Hematopoietic multipotent progenitor cell treated with erythropoietin and hydrocortisone succinate and interleukin-3 and kit ligand, for 4 days (in vitro differentiated cells): ENCODE data around the gene NFATC1.
A peak's percentile ranks its signal among the peaks of the same experiment; 100 is the strongest.

Experiments used
- DNase-seq: peaks from one replicate; pipeline ENCODE4 v3.0.0-alpha.2; 2015

NFATC1 gene

GRCh38 chr18:79511271-79511670 is 115.5 kb downstream of the NFATC1 start:
- DNase-seq = no peak

DNA sequence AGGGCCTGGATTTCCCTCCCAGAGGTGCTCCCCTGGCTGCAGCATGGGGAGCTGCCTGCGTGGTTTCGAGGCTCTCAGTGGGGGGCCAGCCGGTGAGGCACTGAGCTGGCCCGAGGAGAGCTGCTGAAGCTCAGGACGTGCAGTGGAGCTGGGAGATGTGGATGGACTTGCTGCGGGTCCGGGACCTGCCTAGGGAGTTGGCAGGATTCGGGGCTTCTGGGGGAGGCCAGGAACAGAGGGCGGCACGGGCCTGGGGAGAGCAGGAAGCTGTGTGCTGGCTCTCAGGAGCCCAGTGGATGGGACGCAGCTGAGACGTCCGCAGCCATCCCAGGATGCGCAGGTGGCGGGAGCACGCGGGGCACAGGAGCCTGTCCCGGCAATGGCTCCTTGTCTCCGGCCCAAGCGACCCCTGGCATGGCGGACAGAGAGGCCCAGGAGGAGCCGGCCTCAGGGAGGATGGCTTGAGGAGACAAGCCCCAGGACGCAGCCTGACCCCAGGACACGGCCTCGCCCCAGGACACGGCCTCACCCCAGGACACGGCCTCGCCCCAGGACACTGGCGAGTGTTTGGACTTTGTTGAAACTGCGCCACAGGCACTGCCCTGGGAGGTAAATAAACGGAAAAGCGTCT is 116.1 kb downstream of the NFATC1 start:
- DNase-seq = no peak

GRCh38 chr18:79512461-79513380 is 117.0 kb downstream of the NFATC1 start:
- no peak for DNase-seq

- no peak for DNase-seq
These were observed 117.8 kb downstream of the NFATC1 start for GRCh38 chr18:79513381-79514081.

GRCh38 chr18:79515331-79515730 is 119.6 kb downstream of the NFATC1 start:
- DNase-seq = no peak

DNA sequence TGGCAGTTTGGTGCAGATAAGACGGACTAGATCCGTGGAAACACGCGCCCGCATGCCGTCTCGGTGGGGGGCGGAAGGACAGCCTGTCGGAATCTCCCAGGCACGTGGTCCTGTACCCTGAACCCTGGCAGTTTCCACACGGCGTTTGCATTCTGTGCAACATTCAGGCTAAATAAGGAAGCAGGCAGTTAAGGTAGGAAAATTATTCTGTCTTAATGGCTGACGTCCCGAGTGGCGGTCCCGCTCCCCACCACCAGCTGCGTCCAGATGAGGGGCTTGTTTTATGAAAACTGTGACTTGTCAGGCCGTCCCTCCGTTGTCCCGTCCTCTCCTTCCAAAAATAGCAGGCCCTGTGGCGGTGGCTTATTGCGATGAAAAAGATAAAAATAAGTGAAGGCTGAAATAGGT is 120.2 kb downstream of the NFATC1 start:
- no peak for DNase-seq

GRCh38 chr18:79516441-79516931 is 120.8 kb downstream of the NFATC1 start:
- no peak for DNase-seq

- peak; percentile 77 for DNase-seq
These were observed 121.6 kb downstream of the NFATC1 start for GRCh38 chr18:79517341-79517740.

- DNase-seq = no peak
These were observed 122.4 kb downstream of the NFATC1 start for GRCh38 chr18:79518028-79518682.

DNA sequence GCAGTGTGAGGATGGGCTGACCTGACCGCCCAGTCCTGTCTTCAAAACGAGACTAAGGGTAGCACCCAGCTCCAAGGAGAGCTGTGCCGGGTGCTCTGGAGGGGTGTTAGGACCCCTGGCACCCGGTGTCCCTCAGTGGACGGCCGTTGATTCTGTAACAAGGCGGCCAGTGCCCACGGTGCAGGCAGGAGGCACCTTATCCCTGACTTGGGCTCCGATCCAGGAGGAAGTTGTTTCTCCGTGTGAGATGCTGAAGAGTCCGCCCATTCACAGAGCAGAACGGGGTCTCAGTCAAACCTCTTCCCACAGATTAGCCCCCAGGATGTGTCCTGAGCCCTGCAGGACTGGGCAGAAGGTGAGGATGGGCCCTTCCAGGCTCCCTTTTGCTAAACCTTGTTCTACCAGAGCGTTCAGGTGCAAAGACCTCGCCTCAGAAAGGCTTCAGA is 123.0 kb downstream of the NFATC1 start:
- no peak for DNase-seq

DNA sequence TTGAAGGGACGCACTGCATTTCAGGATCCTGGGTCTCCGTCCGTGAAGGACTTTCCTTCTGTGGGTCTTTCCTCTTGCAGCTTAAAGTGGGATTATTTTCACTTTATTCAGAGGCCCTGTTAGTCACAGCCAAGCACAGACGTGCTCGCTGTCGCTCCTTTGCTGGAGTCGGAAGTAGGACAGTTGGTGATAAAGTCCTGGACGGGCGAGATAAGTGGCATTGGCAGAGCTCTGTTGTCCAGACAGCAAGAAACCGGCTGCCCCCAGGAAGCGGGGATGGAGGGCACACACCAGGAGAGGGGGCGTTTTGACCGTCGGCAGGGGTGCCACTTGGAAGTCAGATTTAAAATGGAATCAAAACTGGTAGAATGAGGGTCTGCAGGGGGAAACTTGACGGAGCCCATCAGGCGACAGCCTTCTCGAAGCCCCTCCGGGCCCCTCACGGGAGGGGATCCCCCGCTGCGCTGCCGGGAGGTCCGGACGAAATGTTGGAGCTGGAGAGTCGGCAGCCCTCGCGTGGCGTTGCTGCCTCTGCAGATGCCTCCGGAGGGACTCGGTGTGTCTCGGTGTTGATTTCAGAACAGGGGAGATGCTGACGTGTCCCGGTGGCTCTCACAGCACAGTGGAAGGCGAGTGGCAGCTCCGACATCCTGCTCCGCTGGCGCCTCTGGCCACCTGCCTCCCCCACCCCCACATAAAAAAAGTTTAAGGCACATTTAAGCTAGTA is 124.2 kb downstream of the NFATC1 start:
- DNase-seq = peak; percentile 97

GRCh38 chr18:79520478-79521390 is 125.0 kb downstream of the NFATC1 start:
- DNase-seq = no peak

GRCh38 chr18:79521416-79522205 is 125.9 kb downstream of the NFATC1 start:
- no peak for DNase-seq

DNA sequence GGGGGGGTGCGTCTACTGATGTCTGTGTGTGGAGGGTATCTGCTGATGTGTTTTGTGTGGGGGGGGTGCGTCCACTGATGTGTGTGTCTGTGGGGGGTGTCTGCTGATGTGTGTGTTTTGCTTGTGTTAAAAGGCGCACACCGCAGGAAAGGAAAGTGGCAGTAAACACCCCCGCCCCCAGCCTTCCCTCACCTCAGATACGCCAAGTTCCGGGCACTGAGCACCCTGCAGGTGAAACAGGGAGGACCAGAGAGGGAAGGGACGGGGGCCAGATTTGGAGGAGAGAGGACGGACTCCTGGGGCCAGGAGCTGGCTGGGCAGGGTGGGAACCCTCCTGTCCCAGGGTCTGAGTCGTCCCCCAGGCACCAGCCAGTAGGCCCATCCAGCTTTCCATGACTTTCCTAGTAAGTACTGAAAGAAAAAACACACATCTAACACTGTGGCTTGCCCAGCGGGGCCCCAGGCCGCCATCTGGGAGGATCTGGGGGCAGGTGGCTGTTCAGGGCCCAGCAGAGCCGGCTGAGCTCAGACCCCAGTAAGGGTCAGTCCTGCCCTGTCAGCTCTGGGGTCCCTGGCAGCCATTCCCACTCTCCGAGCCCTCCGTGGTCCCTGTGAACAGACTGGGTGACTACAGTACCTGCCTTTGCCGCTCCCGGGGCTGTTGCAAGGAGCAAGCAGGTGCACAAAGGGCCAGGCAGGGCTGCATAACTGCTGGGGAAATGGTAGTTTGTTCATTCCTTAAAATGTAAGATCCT is 126.9 kb downstream of the NFATC1 start:
- no peak for DNase-seq

- peak; percentile 49 for DNase-seq
These were observed 127.5 kb downstream of the NFATC1 start for GRCh38 chr18:79523206-79523735.

DNA sequence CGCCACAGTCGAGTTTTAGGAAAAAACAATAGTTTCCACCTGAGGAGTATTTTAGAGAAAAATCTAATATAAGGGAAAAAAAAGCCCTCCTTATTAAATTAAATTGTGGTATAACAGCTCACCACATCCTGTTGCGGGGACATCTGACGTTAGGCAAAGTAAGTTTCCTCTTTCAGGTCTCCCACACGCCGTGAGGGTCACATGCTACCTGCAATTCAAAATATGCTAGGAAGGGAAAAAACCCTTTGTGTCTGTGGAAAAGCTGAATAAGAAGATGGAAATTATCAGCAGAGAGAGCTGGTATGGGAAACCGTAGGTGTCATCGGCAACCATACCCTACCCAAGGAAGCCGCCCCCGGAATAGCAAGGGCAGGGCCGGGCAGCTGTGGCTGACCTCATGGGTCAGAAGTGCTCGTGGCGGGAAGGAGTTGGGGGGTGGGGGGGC is 128.0 kb downstream of the NFATC1 start:
- peak; percentile 88 for DNase-seq

GRCh38 chr18:79524181-79525078 is 128.7 kb downstream of the NFATC1 start:
- no peak for DNase-seq
